ENCODE measurements around the gene TTLL1. TPM values are rescaled to one million over a fixed set of nuclear protein-coding genes. Genes with fewer than 3 reads are reported as not detected.
A peak's percentile ranks its signal among the peaks of the same experiment; 100 is the strongest.
"Not testable (repeated sequence)": the region's sequence is repeated elsewhere in the genome, so short reads cannot be mapped to it uniquely, and the experiment has no call there.

Gene TTLL1
- total and polyA plus RNA-seq, 4 donors: 0.50 to 2.2 (median 1.1) TPM

DNA sequence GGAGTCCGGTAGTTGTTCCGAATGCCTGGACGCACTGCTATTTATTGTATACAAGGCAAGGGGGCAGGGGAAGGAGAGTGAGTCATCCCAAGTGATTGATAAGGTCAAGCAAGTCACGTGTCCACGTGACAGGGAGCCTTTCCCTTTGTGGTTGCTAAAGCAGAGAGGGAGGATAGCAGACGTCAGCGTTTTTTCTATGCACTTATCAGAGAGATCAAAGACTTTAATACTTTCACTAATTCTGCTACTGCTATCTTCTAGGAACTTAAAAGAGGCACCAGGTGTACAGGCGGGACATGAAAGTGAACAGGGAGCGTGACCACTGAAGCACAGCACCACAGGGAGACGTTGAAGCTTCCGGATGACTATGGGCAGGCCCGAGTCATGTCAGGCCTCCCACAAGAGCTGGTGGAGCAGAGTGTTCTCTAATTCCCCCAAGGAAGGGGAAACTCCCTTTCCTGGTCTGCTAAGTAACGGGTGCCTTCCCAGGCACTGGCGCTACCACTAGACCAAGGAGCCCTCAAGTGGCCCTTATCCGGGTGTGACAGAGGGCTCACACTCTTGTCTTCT, 14.9 kb upstream of the TTLL1 start:
- not testable (repeated sequence) for H3K9ac ChIP-seq (ENCODE audit: low read depth in 1 of 2, low read length in 2 of 2); H3K4me3 ChIP-seq (ENCODE audit: low read depth in 1 of 3, low read length in 3 of 3); DNase-seq (ENCODE audit: low spot score); H3K36me3 ChIP-seq (ENCODE audit: control insufficient read depth in 4 of 4, insufficient read depth in 3 of 4, low read depth in 1 of 4, low read length in 3 of 4); H3K4me1 ChIP-seq (ENCODE audit: control insufficient read depth in 4 of 4, insufficient read depth in 4 of 4, low read length in 3 of 4); H3K9me3 ChIP-seq (ENCODE audit: control insufficient read depth in 4 of 4, low read length in 3 of 4); H3K27me3 ChIP-seq (ENCODE audit: control insufficient read depth in 4 of 4, insufficient read depth in 4 of 4, low read length in 3 of 4)
- TF ChIP-seq JUND (IDR thresholded peaks at IDR 0.05): peak; percentile 72 to 80
- WGBS: 59% methylated on average over 15 of the region's 15 CpGs
- peak overlapping the region in 1 of 2 donors; percentile 19 for H3K27ac ChIP-seq (ENCODE audit: low read depth in 1 of 2, low read length in 2 of 2)

DNA sequence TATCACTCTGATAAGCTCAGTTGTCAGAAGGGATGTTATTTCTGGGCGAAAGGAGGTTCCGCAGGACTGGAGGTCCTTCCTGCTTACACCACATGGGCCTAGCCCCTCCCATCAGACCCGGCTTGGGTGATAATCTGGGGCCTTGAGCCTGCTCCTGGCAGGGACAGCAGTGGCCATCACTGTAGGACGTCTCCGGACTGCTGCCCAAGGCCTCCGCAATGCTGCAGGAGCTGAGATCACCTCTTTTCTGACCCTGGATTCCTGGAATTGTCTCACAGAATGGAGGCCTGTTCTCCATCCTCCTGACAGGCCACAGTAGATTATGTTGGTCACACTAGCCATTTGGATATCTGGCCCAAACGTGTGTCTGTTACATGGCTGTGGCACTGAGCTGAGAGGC, 12.1 kb upstream of the TTLL1 start:
- Histone ChIP-seq H3K27me3 (ENCODE audit: control insufficient read depth in 4 of 4, insufficient read depth in 4 of 4, low read length in 3 of 4) (no peaks in the 10 kb centered on the region), H3K9me3 (ENCODE audit: control insufficient read depth in 4 of 4, low read length in 3 of 4) (peaks cover 0 to 4% (median 1%) of the 10 kb centered on the region in 4 donors), H3K27ac (ENCODE audit: low read depth in 1 of 2, low read length in 2 of 2) (no peak overlapping the region), H3K9ac (ENCODE audit: low read depth in 1 of 2, low read length in 2 of 2) (no peak overlapping the region), H3K4me3 (ENCODE audit: low read depth in 1 of 3, low read length in 3 of 3) (no peak overlapping the region), H3K4me1 (ENCODE audit: control insufficient read depth in 4 of 4, insufficient read depth in 4 of 4, low read length in 3 of 4) (no peaks in the 10 kb centered on the region), H3K36me3 (ENCODE audit: control insufficient read depth in 4 of 4, insufficient read depth in 3 of 4, low read depth in 1 of 4, low read length in 3 of 4) (no peaks in the 10 kb centered on the region)
- 70% methylated on average over 7 of the region's 7 CpGs for WGBS
- DNase-seq (ENCODE audit: low spot score): no peak
- peak; percentile 10 for TF ChIP-seq YY1 (IDR thresholded peaks at IDR 0.05)
- peak; percentile 68 for TF ChIP-seq NR2F2 (IDR thresholded peaks at IDR 0.05)
- TF ChIP-seq HNF4G (IDR thresholded peaks at IDR 0.05): no peak

DNA sequence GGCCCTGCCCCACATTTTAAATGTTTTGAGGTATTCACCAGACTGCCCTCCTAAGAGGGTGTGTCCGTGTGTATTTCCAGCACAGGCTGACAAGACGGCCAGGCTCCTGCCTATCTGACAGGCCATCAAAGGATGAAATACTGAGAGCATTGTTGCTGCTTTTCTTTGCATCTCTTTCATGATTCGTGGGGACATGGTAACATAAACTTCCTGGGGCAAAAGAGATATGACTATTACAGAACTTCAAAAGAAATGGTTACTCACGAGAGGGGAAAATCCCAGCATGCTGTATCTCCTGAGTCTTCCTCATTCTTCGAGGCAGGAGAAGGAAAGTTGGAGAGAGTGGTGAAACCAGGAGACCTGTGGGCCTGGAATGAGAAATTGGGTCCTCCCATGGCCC, 11.0 kb upstream of the TTLL1 start:
- Histone ChIP-seq H3K9me3 (ENCODE audit: control insufficient read depth in 4 of 4, low read length in 3 of 4) (peaks cover 0 to 4% (median 1%) of the 10 kb centered on the region in 4 donors), H3K9ac (ENCODE audit: low read depth in 1 of 2, low read length in 2 of 2) (no peak overlapping the region), H3K36me3 (ENCODE audit: control insufficient read depth in 4 of 4, insufficient read depth in 3 of 4, low read depth in 1 of 4, low read length in 3 of 4) (no peaks in the 10 kb centered on the region), H3K27ac (ENCODE audit: low read depth in 1 of 2, low read length in 2 of 2) (no peak overlapping the region), H3K4me1 (ENCODE audit: control insufficient read depth in 4 of 4, insufficient read depth in 4 of 4, low read length in 3 of 4) (no peaks in the 10 kb centered on the region), H3K4me3 (ENCODE audit: low read depth in 1 of 3, low read length in 3 of 3) (no peak overlapping the region), H3K27me3 (ENCODE audit: control insufficient read depth in 4 of 4, insufficient read depth in 4 of 4, low read length in 3 of 4) (no peaks in the 10 kb centered on the region)
- TF ChIP-seq, protein P1, sequence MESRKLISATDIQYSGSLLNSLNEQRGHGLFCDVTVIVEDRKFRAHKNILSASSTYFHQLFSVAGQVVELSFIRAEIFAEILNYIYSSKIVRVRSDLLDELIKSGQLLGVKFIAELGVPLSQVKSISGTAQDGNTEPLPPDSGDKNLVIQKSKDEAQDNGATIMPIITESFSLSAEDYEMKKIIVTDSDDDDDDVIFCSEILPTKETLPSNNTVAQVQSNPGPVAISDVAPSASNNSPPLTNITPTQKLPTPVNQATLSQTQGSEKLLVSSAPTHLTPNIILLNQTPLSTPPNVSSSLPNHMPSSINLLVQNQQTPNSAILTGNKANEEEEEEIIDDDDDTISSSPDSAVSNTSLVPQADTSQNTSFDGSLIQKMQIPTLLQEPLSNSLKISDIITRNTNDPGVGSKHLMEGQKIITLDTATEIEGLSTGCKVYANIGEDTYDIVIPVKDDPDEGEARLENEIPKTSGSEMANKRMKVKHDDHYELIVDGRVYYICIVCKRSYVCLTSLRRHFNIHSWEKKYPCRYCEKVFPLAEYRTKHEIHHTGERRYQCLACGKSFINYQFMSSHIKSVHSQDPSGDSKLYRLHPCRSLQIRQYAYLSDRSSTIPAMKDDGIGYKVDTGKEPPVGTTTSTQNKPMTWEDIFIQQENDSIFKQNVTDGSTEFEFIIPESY (IDR thresholded peaks at IDR 0.05): no peak
- DNase-seq (ENCODE audit: low spot score): no peak
- 70% methylated on average over 5 of the region's 5 CpGs for WGBS

DNA sequence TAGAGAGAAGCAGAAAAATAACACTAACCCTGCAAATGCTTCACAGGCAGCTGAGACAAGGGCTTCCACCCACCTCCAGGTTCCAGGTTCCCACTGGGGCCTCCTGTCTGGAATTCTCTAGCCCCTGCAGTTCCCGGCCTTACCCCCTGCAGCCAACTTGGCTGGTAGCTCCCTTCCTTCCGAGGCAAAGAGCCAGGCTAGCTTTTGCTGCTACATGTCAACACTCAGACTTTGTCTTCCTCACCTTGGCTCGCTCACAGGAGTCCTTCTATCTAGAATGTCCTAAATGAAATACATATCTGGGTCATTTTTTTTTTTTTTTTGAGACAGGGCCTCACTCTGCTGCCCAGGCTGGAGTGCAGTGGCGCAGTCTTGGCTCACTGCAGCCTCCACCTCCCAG, 9.9 kb upstream of the TTLL1 start:
- H3K27ac ChIP-seq (ENCODE audit: low read depth in 1 of 2, low read length in 2 of 2): no peak overlapping the region
- TF ChIP-seq, protein P2, sequence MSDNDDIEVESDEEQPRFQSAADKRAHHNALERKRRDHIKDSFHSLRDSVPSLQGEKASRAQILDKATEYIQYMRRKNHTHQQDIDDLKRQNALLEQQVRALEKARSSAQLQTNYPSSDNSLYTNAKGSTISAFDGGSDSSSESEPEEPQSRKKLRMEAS (IDR thresholded peaks at IDR 0.05): no peak
- no peak for TF ChIP-seq YY1 (IDR thresholded peaks at IDR 0.05)
- TF ChIP-seq, protein P3, sequence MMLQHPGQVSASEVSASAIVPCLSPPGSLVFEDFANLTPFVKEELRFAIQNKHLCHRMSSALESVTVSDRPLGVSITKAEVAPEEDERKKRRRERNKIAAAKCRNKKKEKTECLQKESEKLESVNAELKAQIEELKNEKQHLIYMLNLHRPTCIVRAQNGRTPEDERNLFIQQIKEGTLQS (IDR thresholded peaks at IDR 0.05): no peak
- DNase-seq (ENCODE audit: low spot score): no peak
- no peaks in the 10 kb centered on the region for H3K36me3 ChIP-seq (ENCODE audit: control insufficient read depth in 4 of 4, insufficient read depth in 3 of 4, low read depth in 1 of 4, low read length in 3 of 4)
- H3K9ac ChIP-seq (ENCODE audit: low read depth in 1 of 2, low read length in 2 of 2): no peak overlapping the region
- WGBS: 80% methylated on average over 4 of the region's 4 CpGs
- no peaks in the 10 kb centered on the region for H3K4me1 ChIP-seq (ENCODE audit: control insufficient read depth in 4 of 4, insufficient read depth in 4 of 4, low read length in 3 of 4)
- H3K4me3 ChIP-seq (ENCODE audit: low read depth in 1 of 3, low read length in 3 of 3): no peak overlapping the region
- H3K27me3 ChIP-seq (ENCODE audit: control insufficient read depth in 4 of 4, insufficient read depth in 4 of 4, low read length in 3 of 4): no peaks in the 10 kb centered on the region
- H3K9me3 ChIP-seq (ENCODE audit: control insufficient read depth in 4 of 4, low read length in 3 of 4): peaks cover 0 to 4% (median 1%) of the 10 kb centered on the region in 4 donors

Measured in liver (tissue), 9 donors.